ENCODE measurements around the gene EEF2KMT.

The EEF2KMT gene

DNA sequence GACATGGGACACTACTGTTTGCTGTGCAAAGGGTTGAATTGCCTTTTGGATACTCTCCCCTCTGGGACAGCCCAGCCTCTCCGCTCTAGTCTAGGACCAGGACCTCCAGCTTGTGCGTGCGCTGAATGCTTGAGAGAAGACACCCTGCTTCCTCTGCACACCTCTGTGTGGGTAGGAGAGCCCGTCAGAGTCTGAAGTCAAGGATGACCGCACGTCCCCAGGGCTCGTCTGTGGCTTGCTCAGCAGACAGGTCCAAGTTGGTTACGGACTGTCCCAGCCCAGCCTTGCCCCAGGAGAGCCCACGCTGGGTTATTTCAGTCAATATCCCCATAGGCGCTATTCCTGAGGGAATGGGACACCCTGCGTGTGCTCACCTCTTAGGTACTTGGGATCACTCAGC is 35.5 kb downstream of the EEF2KMT start:
- Histone ChIP-seq H2AFZ (ENCODE audit: low read length) (no peak overlapping the region), H3K9ac (ENCODE audit: low read depth, low read length, poor library complexity, severe bottlenecking) (no peak overlapping the region), H3K4me2 (ENCODE audit: low read depth, low read length, poor library complexity, severe bottlenecking) (no peak overlapping the region), H3K4me3 (ENCODE audit: low read length, poor library complexity, severe bottlenecking) (no peak overlapping the region), H4K20me1 (ENCODE audit: insufficient read depth, low read length, poor library complexity, severe bottlenecking) (no peaks in the 10 kb centered on the region), H3F3A (ENCODE audit: low read depth) (no peaks in the 10 kb centered on the region), H3K9me2 (replicated peaks; ENCODE audit: low read depth, low read length) (no peaks in the 10 kb centered on the region), H3K9me3 (ENCODE audit: insufficient read depth, low read depth, low read length) (no peaks in the 10 kb centered on the region), H3K27me3 (ENCODE audit: insufficient read depth, low read length, poor library complexity, severe bottlenecking) (no peaks in the 10 kb centered on the region), H3K36me3 (ENCODE audit: insufficient read depth, low read length) (no peaks in the 10 kb centered on the region), H3K4me1 (ENCODE audit: insufficient read depth, low read length, poor library complexity, severe bottlenecking) (no peaks in the 10 kb centered on the region), H3K79me2 (ENCODE audit: insufficient read depth, low read length) (no peaks in the 10 kb centered on the region)
- TF ChIP-seq EZH2phosphoT487 (IDR thresholded peaks at IDR 0.05; ENCODE audit: borderline replicate concordance) = no peak
- TF ChIP-seq CTCF (conservative IDR thresholded peaks at IDR 0.05; ENCODE audit: low read length) = no peak

- no peak for TF ChIP-seq CTCF (conservative IDR thresholded peaks at IDR 0.05; ENCODE audit: low read length)
- no peak for TF ChIP-seq EZH2phosphoT487 (IDR thresholded peaks at IDR 0.05; ENCODE audit: borderline replicate concordance)
- Histone ChIP-seq H3K9me3 (ENCODE audit: insufficient read depth, low read depth, low read length) (no peaks in the 10 kb centered on the region), H3F3A (ENCODE audit: low read depth) (no peaks in the 10 kb centered on the region), H3K4me2 (ENCODE audit: low read depth, low read length, poor library complexity, severe bottlenecking) (no peak overlapping the region), H3K27me3 (ENCODE audit: insufficient read depth, low read length, poor library complexity, severe bottlenecking) (no peaks in the 10 kb centered on the region), H3K9ac (ENCODE audit: low read depth, low read length, poor library complexity, severe bottlenecking) (no peak overlapping the region), H3K36me3 (ENCODE audit: insufficient read depth, low read length) (no peaks in the 10 kb centered on the region), H3K4me3 (ENCODE audit: low read length, poor library complexity, severe bottlenecking) (no peak overlapping the region), H4K20me1 (ENCODE audit: insufficient read depth, low read length, poor library complexity, severe bottlenecking) (no peaks in the 10 kb centered on the region), H3K4me1 (ENCODE audit: insufficient read depth, low read length, poor library complexity, severe bottlenecking) (no peaks in the 10 kb centered on the region), H3K79me2 (ENCODE audit: insufficient read depth, low read length) (no peaks in the 10 kb centered on the region), H2AFZ (ENCODE audit: low read length) (no peak overlapping the region), H3K9me2 (replicated peaks; ENCODE audit: low read depth, low read length) (no peaks in the 10 kb centered on the region)
Measured at GRCh38 chr16:5060073-5060641, 37.4 kb downstream of the EEF2KMT start.

GRCh38 chr16:5059386-5060072 is 38.1 kb downstream of the EEF2KMT start:
- Histone ChIP-seq H2AFZ (ENCODE audit: low read length) (no peak overlapping the region), H3K9me2 (replicated peaks; ENCODE audit: low read depth, low read length) (no peaks in the 10 kb centered on the region), H3K4me2 (ENCODE audit: low read depth, low read length, poor library complexity, severe bottlenecking) (no peak overlapping the region), H3F3A (ENCODE audit: low read depth) (no peaks in the 10 kb centered on the region), H3K9ac (ENCODE audit: low read depth, low read length, poor library complexity, severe bottlenecking) (no peak overlapping the region), H3K36me3 (ENCODE audit: insufficient read depth, low read length) (no peaks in the 10 kb centered on the region), H3K79me2 (ENCODE audit: insufficient read depth, low read length) (no peaks in the 10 kb centered on the region), H3K4me1 (ENCODE audit: insufficient read depth, low read length, poor library complexity, severe bottlenecking) (no peaks in the 10 kb centered on the region), H4K20me1 (ENCODE audit: insufficient read depth, low read length, poor library complexity, severe bottlenecking) (no peaks in the 10 kb centered on the region), H3K4me3 (ENCODE audit: low read length, poor library complexity, severe bottlenecking) (no peak overlapping the region), H3K27me3 (ENCODE audit: insufficient read depth, low read length, poor library complexity, severe bottlenecking) (no peaks in the 10 kb centered on the region), H3K9me3 (ENCODE audit: insufficient read depth, low read depth, low read length) (no peaks in the 10 kb centered on the region)
- TF ChIP-seq CTCF (conservative IDR thresholded peaks at IDR 0.05; ENCODE audit: low read length) (no peak), EZH2phosphoT487 (IDR thresholded peaks at IDR 0.05; ENCODE audit: borderline replicate concordance) (no peak)
